ENCODE results near the gene ATP5PF.
"Not testable (repeated sequence)": the region's sequence is repeated elsewhere in the genome, so short reads cannot be mapped to it uniquely, and the experiment has no call there.

Gene ATP5PF

DNA sequence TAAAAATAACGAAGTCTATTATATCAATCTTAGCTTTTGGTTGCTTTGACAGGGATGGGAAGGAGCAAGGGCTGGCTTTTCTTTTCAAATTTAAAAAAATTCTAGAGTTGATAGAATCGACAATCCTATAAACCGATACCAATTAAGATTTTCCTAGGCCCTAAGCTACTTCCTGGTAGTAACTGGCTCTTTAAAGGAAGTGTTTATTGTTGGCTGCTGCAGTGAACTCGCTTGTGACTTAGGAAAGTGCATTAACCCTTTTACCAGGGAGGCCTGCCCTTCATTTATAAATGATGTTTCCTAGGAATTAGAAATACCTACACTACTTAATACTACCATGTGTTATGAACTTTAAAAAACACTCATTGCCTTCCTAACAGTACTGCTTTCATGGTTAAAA, 33.2 kb downstream of the ATP5PF start:
- DNase-seq (ENCODE audit: low spot score) = no peak
- Histone ChIP-seq H2BK120ac (ENCODE audit: low read depth, low read length) (no peak overlapping the region), H4K8ac (ENCODE audit: low read depth, low read length) (no peak overlapping the region), H3K14ac (ENCODE audit: low read length) (no peak overlapping the region), H3K36me3 (replicated peaks in 1 of 2; ENCODE audit: control insufficient read depth in 2 of 2, insufficient read depth in 2 of 2, low read length in 2 of 2) (peaks cover 0 to 89% of the 10 kb centered on the region in 2 donors), H2BK12ac (ENCODE audit: low read length) (no peak overlapping the region), H3K4me3 (ENCODE audit: low read length in 2 of 2) (no peak overlapping the region), H2BK15ac (ENCODE audit: low read length) (no peak overlapping the region), H3K9me3 (replicated peaks in 1 of 2; ENCODE audit: control insufficient read depth in 2 of 2, insufficient read depth in 1 of 2, low read depth in 1 of 2, low read length in 2 of 2) (no peaks in the 10 kb centered on the region), H2BK5ac (ENCODE audit: low read length) (no peak overlapping the region), H3K18ac (ENCODE audit: low read length) (no peak overlapping the region), H4K91ac (ENCODE audit: low read depth, low read length, poor library complexity) (no peak overlapping the region), H3K79me1 (ENCODE audit: low read depth, low read length) (no peaks in the 10 kb centered on the region), H3K27ac (replicated peaks; ENCODE audit: low read length) (no peak overlapping the region), H2AFZ (ENCODE audit: low read length) (no peak overlapping the region), H2AK5ac (ENCODE audit: low read depth, low read length) (no peak overlapping the region), H3K23ac (ENCODE audit: low read depth, low read length, poor library complexity) (no peak overlapping the region), H3K4ac (ENCODE audit: low read length) (no peak overlapping the region), H3K4me2 (ENCODE audit: insufficient read depth, low read length, poor library complexity, severe bottlenecking) (no peak overlapping the region), H3K4me1 (ENCODE audit: control insufficient read depth in 2 of 2, insufficient read depth in 1 of 2, low read depth in 1 of 2, low read length in 2 of 2) (no peaks in the 10 kb centered on the region), H3K9ac (ENCODE audit: low read depth, low read length, poor library complexity) (no peak overlapping the region), H3K27me3 (ENCODE audit: control insufficient read depth in 3 of 3, insufficient read depth in 3 of 3, low read depth in 1 of 3, low read length in 3 of 3) (no peaks in the 10 kb centered on the region)
- WGBS, 2 donors (ENCODE audit: extremely low coverage in 2 of 2, insufficient read length in 2 of 2, insufficient replicate concordance in 1 of 2) = no CpG with 5 or more reads among the region's 4 CpGs

DNA sequence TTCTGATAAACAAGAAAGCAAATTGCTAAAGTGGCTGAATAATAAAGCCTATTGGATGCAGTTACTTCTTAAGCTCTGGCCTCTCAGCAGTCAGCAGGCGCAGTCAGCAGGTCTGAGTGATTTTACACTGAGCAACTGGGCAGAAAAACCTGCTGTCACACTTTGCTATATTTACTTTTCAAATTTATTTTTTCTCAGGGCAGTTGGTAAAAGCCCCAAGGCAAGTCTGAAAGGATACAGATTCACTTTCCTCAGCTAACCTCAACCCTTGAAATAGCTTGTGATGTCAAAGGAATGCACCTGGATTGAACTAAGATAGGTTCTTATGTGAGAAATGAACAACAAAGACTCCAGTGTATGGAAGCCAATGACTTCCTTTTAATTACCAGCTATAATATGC, 34.0 kb downstream of the ATP5PF start:
- no CpG with 5 or more reads among the region's 1 CpG for WGBS, 2 donors (ENCODE audit: extremely low coverage in 2 of 2, insufficient read length in 2 of 2, insufficient replicate concordance in 1 of 2)
- Histone ChIP-seq H3K27ac (replicated peaks; ENCODE audit: low read length) (no peak overlapping the region), H3K4ac (ENCODE audit: low read length) (no peak overlapping the region), H3K4me3 (ENCODE audit: low read length in 2 of 2) (no peak overlapping the region), H3K36me3 (replicated peaks in 1 of 2; ENCODE audit: control insufficient read depth in 2 of 2, insufficient read depth in 2 of 2, low read length in 2 of 2) (peaks cover 0 to 86% of the 10 kb centered on the region in 2 donors), H4K91ac (ENCODE audit: low read depth, low read length, poor library complexity) (no peak overlapping the region), H2BK5ac (ENCODE audit: low read length) (no peak overlapping the region), H3K9me3 (replicated peaks in 1 of 2; ENCODE audit: control insufficient read depth in 2 of 2, insufficient read depth in 1 of 2, low read depth in 1 of 2, low read length in 2 of 2) (no peaks in the 10 kb centered on the region), H3K23ac (ENCODE audit: low read depth, low read length, poor library complexity) (no peak overlapping the region), H2BK15ac (ENCODE audit: low read length) (no peak overlapping the region), H3K4me2 (ENCODE audit: insufficient read depth, low read length, poor library complexity, severe bottlenecking) (no peak overlapping the region), H2AFZ (ENCODE audit: low read length) (no peak overlapping the region), H3K14ac (ENCODE audit: low read length) (no peak overlapping the region), H3K9ac (ENCODE audit: low read depth, low read length, poor library complexity) (no peak overlapping the region), H3K27me3 (ENCODE audit: control insufficient read depth in 3 of 3, insufficient read depth in 3 of 3, low read depth in 1 of 3, low read length in 3 of 3) (no peaks in the 10 kb centered on the region), H2BK120ac (ENCODE audit: low read depth, low read length) (no peak overlapping the region), H3K79me1 (ENCODE audit: low read depth, low read length) (no peaks in the 10 kb centered on the region), H3K4me1 (ENCODE audit: control insufficient read depth in 2 of 2, insufficient read depth in 1 of 2, low read depth in 1 of 2, low read length in 2 of 2) (no peaks in the 10 kb centered on the region), H2AK5ac (ENCODE audit: low read depth, low read length) (no peak overlapping the region), H3K18ac (ENCODE audit: low read length) (no peak overlapping the region), H2BK12ac (ENCODE audit: low read length) (no peak overlapping the region), H4K8ac (ENCODE audit: low read depth, low read length) (no peak overlapping the region)
- DNase-seq (ENCODE audit: low spot score) = no peak

DNA sequence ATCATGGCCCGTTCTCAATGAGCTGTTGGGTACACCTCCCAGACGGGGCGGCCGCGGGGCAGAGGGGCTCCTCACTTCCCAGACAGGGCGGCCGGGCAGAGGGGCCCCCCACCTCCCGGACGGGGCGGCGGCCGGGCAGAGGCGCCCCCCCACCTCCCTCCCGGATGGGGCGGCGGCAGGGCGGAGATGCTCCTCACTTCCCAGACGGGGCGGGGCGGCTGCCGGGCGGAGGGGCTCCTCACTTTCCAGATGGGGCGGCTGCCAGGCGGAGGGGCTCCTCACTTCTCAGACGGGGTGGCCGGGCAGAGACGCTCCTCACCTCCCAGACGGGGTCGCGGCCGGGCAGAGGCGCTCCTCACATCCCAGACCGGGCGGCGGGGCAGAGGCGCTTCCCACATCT, 39.2 kb downstream of the ATP5PF start:
- WGBS, 2 donors (ENCODE audit: extremely low coverage in 2 of 2, insufficient read length in 2 of 2, insufficient replicate concordance in 1 of 2) = no CpG with 5 or more reads among the region's 36 CpGs

DNA sequence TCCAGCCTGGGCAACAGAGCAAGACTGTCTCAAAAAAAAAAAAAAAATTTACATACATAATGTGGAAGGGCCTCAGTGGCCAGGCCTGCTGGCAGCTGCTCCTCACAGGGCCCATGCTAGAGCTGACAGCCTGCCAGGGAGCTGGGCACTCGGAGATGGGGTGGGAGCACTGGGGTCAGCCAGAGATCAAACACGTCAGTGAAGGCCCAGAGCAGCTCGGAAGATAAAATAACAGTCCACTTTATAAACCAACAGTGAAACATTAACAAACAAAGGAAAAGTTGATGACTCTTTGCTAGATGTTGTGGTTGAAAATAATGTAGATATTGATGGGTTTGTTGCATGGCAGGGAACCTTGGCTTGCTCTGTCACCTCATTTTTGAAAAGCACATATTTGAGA, 42.7 kb downstream of the ATP5PF start:
- Histone ChIP-seq H3K79me1 (ENCODE audit: low read depth, low read length) (no peaks in the 10 kb centered on the region), H3K9ac (ENCODE audit: low read depth, low read length, poor library complexity) (no peak overlapping the region), H3K4me2 (ENCODE audit: insufficient read depth, low read length, poor library complexity, severe bottlenecking) (no peak overlapping the region), H4K8ac (ENCODE audit: low read depth, low read length) (no peak overlapping the region), H3K27ac (replicated peaks; ENCODE audit: low read length) (no peak overlapping the region), H3K4ac (ENCODE audit: low read length) (no peak overlapping the region), H3K27me3 (ENCODE audit: control insufficient read depth in 3 of 3, insufficient read depth in 3 of 3, low read depth in 1 of 3, low read length in 3 of 3) (no peaks in the 10 kb centered on the region), H3K36me3 (replicated peaks in 1 of 2; ENCODE audit: control insufficient read depth in 2 of 2, insufficient read depth in 2 of 2, low read length in 2 of 2) (peaks cover 0 to 76% of the 10 kb centered on the region in 2 donors), H2BK12ac (ENCODE audit: low read length) (no peak overlapping the region), H2AK5ac (ENCODE audit: low read depth, low read length) (no peak overlapping the region), H2BK5ac (ENCODE audit: low read length) (no peak overlapping the region), H3K23ac (ENCODE audit: low read depth, low read length, poor library complexity) (no peak overlapping the region), H2BK15ac (ENCODE audit: low read length) (no peak overlapping the region), H3K4me3 (ENCODE audit: low read length in 2 of 2) (no peak overlapping the region), H3K14ac (ENCODE audit: low read length) (no peak overlapping the region), H4K91ac (ENCODE audit: low read depth, low read length, poor library complexity) (no peak overlapping the region), H3K9me3 (replicated peaks in 1 of 2; ENCODE audit: control insufficient read depth in 2 of 2, insufficient read depth in 1 of 2, low read depth in 1 of 2, low read length in 2 of 2) (no peaks in the 10 kb centered on the region), H3K4me1 (ENCODE audit: control insufficient read depth in 2 of 2, insufficient read depth in 1 of 2, low read depth in 1 of 2, low read length in 2 of 2) (no peaks in the 10 kb centered on the region), H2AFZ (ENCODE audit: low read length) (no peak overlapping the region), H3K18ac (ENCODE audit: low read length) (no peak overlapping the region), H2BK120ac (ENCODE audit: low read depth, low read length) (no peak overlapping the region)
- WGBS, 2 donors (ENCODE audit: extremely low coverage in 2 of 2, insufficient read length in 2 of 2, insufficient replicate concordance in 1 of 2) = no CpG with 5 or more reads among the region's 3 CpGs
- DNase-seq (ENCODE audit: low spot score) = no peak

More for the DNA sequence above, 39.2 kb downstream of the ATP5PF start:
- not testable (repeated sequence) for H3K4me3 ChIP-seq (ENCODE audit: low read length in 2 of 2); H3K27ac ChIP-seq (replicated peaks; ENCODE audit: low read length); DNase-seq (ENCODE audit: low spot score); H4K91ac ChIP-seq (ENCODE audit: low read depth, low read length, poor library complexity); H3K79me1 ChIP-seq (ENCODE audit: low read depth, low read length); H2BK120ac ChIP-seq (ENCODE audit: low read depth, low read length); H3K9ac ChIP-seq (ENCODE audit: low read depth, low read length, poor library complexity); H2AK5ac ChIP-seq (ENCODE audit: low read depth, low read length); H3K4ac ChIP-seq (ENCODE audit: low read length); H3K4me2 ChIP-seq (ENCODE audit: insufficient read depth, low read length, poor library complexity, severe bottlenecking); H2BK15ac ChIP-seq (ENCODE audit: low read length); H3K4me1 ChIP-seq (ENCODE audit: control insufficient read depth in 2 of 2, insufficient read depth in 1 of 2, low read depth in 1 of 2, low read length in 2 of 2); H2BK5ac ChIP-seq (ENCODE audit: low read length); H3K23ac ChIP-seq (ENCODE audit: low read depth, low read length, poor library complexity); H3K18ac ChIP-seq (ENCODE audit: low read length); H2AFZ ChIP-seq (ENCODE audit: low read length); H2BK12ac ChIP-seq (ENCODE audit: low read length); H3K9me3 ChIP-seq (replicated peaks in 1 of 2; ENCODE audit: control insufficient read depth in 2 of 2, insufficient read depth in 1 of 2, low read depth in 1 of 2, low read length in 2 of 2); H3K27me3 ChIP-seq (ENCODE audit: control insufficient read depth in 3 of 3, insufficient read depth in 3 of 3, low read depth in 1 of 3, low read length in 3 of 3); H4K8ac ChIP-seq (ENCODE audit: low read depth, low read length); H3K14ac ChIP-seq (ENCODE audit: low read length)
- peaks cover 0 to 80% of the 10 kb centered on the region in 2 donors for H3K36me3 ChIP-seq (replicated peaks in 1 of 2; ENCODE audit: control insufficient read depth in 2 of 2, insufficient read depth in 2 of 2, low read length in 2 of 2)

Data from neuronal stem cell (in vitro differentiated cells).